ENCODE measurements around the gene RYR3.

The RYR3 gene

GRCh38 chr15:33424025-33424424, 113.3 kb downstream of the RYR3 start:
- Histone ChIP-seq H3K4ac (ENCODE audit: low read depth, low read length) (no peak overlapping the region), H3K36me3 (ENCODE audit: control insufficient read depth in 1 of 2, insufficient read depth in 2 of 2, low read length in 2 of 2) (no peaks in the 10 kb centered on the region), H2BK120ac (ENCODE audit: insufficient read depth, low read length, poor library complexity) (no peak overlapping the region), H4K12ac (ENCODE audit: low read depth, low read length) (no peak overlapping the region), H3K27me3 (ENCODE audit: insufficient read depth, low read length) (no peaks in the 10 kb centered on the region), H2AFZ (ENCODE audit: insufficient read depth, low read length, poor library complexity) (no peak overlapping the region), H2BK5ac (ENCODE audit: low read depth, low read length, poor library complexity) (no peak overlapping the region), H3K14ac (ENCODE audit: low read length) (no peak overlapping the region), H3K4me1 (ENCODE audit: control insufficient read depth in 1 of 2, insufficient read depth in 2 of 2, low read length in 2 of 2) (peaks cover 0 to 4% of the 10 kb centered on the region in 2 experiments), H3K4me3 (ENCODE audit: low read depth, low read length) (no peak overlapping the region), H3K79me2 (ENCODE audit: control insufficient read depth, insufficient read depth, low read length, poor library complexity) (no peaks in the 10 kb centered on the region), H3K27ac (ENCODE audit: low read depth, low read length) (no peak overlapping the region), H3K23ac (ENCODE audit: low read length) (no peak overlapping the region), H3K9me3 (ENCODE audit: insufficient read depth, low read depth, low read length) (no peaks in the 10 kb centered on the region), H2AK5ac (ENCODE audit: low read length) (no peak overlapping the region), H4K91ac (ENCODE audit: low read depth, low read length) (no peak overlapping the region), H4K8ac (ENCODE audit: low read depth, low read length) (no peak overlapping the region), H2BK12ac (ENCODE audit: low read length) (no peak overlapping the region), H3K4me2 (ENCODE audit: low read length) (no peak overlapping the region), H3K9ac (ENCODE audit: low read length) (no peak overlapping the region), H3K79me1 (ENCODE audit: low read length) (no peaks in the 10 kb centered on the region), H3K18ac (ENCODE audit: low read length) (no peak overlapping the region)
- DNase-seq, result no peak

- no peak overlapping the region for H3K14ac ChIP-seq (ENCODE audit: low read length)
- no peaks in the 10 kb centered on the region for H3K9me3 ChIP-seq (ENCODE audit: insufficient read depth, low read depth, low read length)
- H4K8ac ChIP-seq (ENCODE audit: low read depth, low read length), result no peak overlapping the region
- no peak for DNase-seq
- H3K36me3 ChIP-seq (ENCODE audit: control insufficient read depth in 1 of 2, insufficient read depth in 2 of 2, low read length in 2 of 2), result no peaks in the 10 kb centered on the region
- no peak overlapping the region for H3K4me3 ChIP-seq (ENCODE audit: low read depth, low read length)
- H3K79me2 ChIP-seq (ENCODE audit: control insufficient read depth, insufficient read depth, low read length, poor library complexity), result no peaks in the 10 kb centered on the region
- H3K27ac ChIP-seq (ENCODE audit: low read depth, low read length), result no peak overlapping the region
- H3K27me3 ChIP-seq (ENCODE audit: insufficient read depth, low read length), result no peaks in the 10 kb centered on the region
- H3K18ac ChIP-seq (ENCODE audit: low read length), result no peak overlapping the region
- H4K91ac ChIP-seq (ENCODE audit: low read depth, low read length), result no peak overlapping the region
- no peak overlapping the region for H4K12ac ChIP-seq (ENCODE audit: low read depth, low read length)
- H3K4me1 ChIP-seq (ENCODE audit: control insufficient read depth in 1 of 2, insufficient read depth in 2 of 2, low read length in 2 of 2), result peaks cover 0 to 4% of the 10 kb centered on the region in 2 experiments
- no peak overlapping the region for H2BK120ac ChIP-seq (ENCODE audit: insufficient read depth, low read length, poor library complexity)
- H3K4me2 ChIP-seq (ENCODE audit: low read length), result no peak overlapping the region
- no CpG with 5 or more reads among the region's 3 CpGs for WGBS (ENCODE audit: extremely low coverage, insufficient coverage, insufficient read length)
- H2BK5ac ChIP-seq (ENCODE audit: low read depth, low read length, poor library complexity), result no peak overlapping the region
- no peak overlapping the region for H2AFZ ChIP-seq (ENCODE audit: insufficient read depth, low read length, poor library complexity)
- H3K4ac ChIP-seq (ENCODE audit: low read depth, low read length), result no peak overlapping the region
- H3K9ac ChIP-seq (ENCODE audit: low read length), result no peak overlapping the region
- H3K79me1 ChIP-seq (ENCODE audit: low read length), result no peaks in the 10 kb centered on the region
- no peak overlapping the region for H3K23ac ChIP-seq (ENCODE audit: low read length)
- H2AK5ac ChIP-seq (ENCODE audit: low read length), result no peak overlapping the region
- H2BK12ac ChIP-seq (ENCODE audit: low read length), result no peak overlapping the region
Measured at GRCh38 chr15:33425142-33425541, 114.4 kb downstream of the RYR3 start.

- no peak overlapping the region for H3K14ac ChIP-seq (ENCODE audit: low read length)
Measured at GRCh38 chr15:33430577-33430976, 119.8 kb downstream of the RYR3 start.

GRCh38 chr15:33433821-33434220, 123.1 kb downstream of the RYR3 start:
- Histone ChIP-seq H3K4me2 (ENCODE audit: low read length) (no peak overlapping the region), H3K27me3 (ENCODE audit: insufficient read depth, low read length) (no peaks in the 10 kb centered on the region), H3K4me1 (ENCODE audit: control insufficient read depth in 1 of 2, insufficient read depth in 2 of 2, low read length in 2 of 2) (no peaks in the 10 kb centered on the region), H4K12ac (ENCODE audit: low read depth, low read length) (no peak overlapping the region), H3K79me2 (ENCODE audit: control insufficient read depth, insufficient read depth, low read length, poor library complexity) (no peaks in the 10 kb centered on the region), H2AFZ (ENCODE audit: insufficient read depth, low read length, poor library complexity) (no peak overlapping the region), H3K9me3 (ENCODE audit: insufficient read depth, low read depth, low read length) (no peaks in the 10 kb centered on the region), H3K9ac (ENCODE audit: low read length) (no peak overlapping the region), H4K91ac (ENCODE audit: low read depth, low read length) (no peak overlapping the region), H3K4ac (ENCODE audit: low read depth, low read length) (no peak overlapping the region), H4K8ac (ENCODE audit: low read depth, low read length) (no peak overlapping the region), H2BK5ac (ENCODE audit: low read depth, low read length, poor library complexity) (no peak overlapping the region), H3K18ac (ENCODE audit: low read length) (no peak overlapping the region), H3K36me3 (ENCODE audit: control insufficient read depth in 1 of 2, insufficient read depth in 2 of 2, low read length in 2 of 2) (no peaks in the 10 kb centered on the region), H3K23ac (ENCODE audit: low read length) (no peak overlapping the region), H2BK120ac (ENCODE audit: insufficient read depth, low read length, poor library complexity) (no peak overlapping the region), H3K79me1 (ENCODE audit: low read length) (no peaks in the 10 kb centered on the region), H3K14ac (ENCODE audit: low read length) (no peak overlapping the region), H3K4me3 (ENCODE audit: low read depth, low read length) (no peak overlapping the region), H2AK5ac (ENCODE audit: low read length) (no peak overlapping the region), H2BK12ac (ENCODE audit: low read length) (no peak overlapping the region), H3K27ac (ENCODE audit: low read depth, low read length) (no peak overlapping the region)
- DNase-seq, result peak; percentile 45 to 90

More at GRCh38 chr15:33430577-33430976, 119.8 kb downstream of the RYR3 start:
- DNase-seq, result no peak
- no peaks in the 10 kb centered on the region for H3K79me1 ChIP-seq (ENCODE audit: low read length)
- no peak overlapping the region for H3K9ac ChIP-seq (ENCODE audit: low read length)
- no peak overlapping the region for H2BK120ac ChIP-seq (ENCODE audit: insufficient read depth, low read length, poor library complexity)
- H3K23ac ChIP-seq (ENCODE audit: low read length), result no peak overlapping the region
- H3K36me3 ChIP-seq (ENCODE audit: control insufficient read depth in 1 of 2, insufficient read depth in 2 of 2, low read length in 2 of 2), result no peaks in the 10 kb centered on the region
- no peak overlapping the region for H3K4me3 ChIP-seq (ENCODE audit: low read depth, low read length)
- no peak overlapping the region for H3K4ac ChIP-seq (ENCODE audit: low read depth, low read length)
- H2BK5ac ChIP-seq (ENCODE audit: low read depth, low read length, poor library complexity), result no peak overlapping the region
- H3K79me2 ChIP-seq (ENCODE audit: control insufficient read depth, insufficient read depth, low read length, poor library complexity), result no peaks in the 10 kb centered on the region
- H4K8ac ChIP-seq (ENCODE audit: low read depth, low read length), result no peak overlapping the region
- no peaks in the 10 kb centered on the region for H3K27me3 ChIP-seq (ENCODE audit: insufficient read depth, low read length)
- H3K27ac ChIP-seq (ENCODE audit: low read depth, low read length), result no peak overlapping the region
- H4K91ac ChIP-seq (ENCODE audit: low read depth, low read length), result no peak overlapping the region
- no peak overlapping the region for H4K12ac ChIP-seq (ENCODE audit: low read depth, low read length)
- no peak overlapping the region for H3K18ac ChIP-seq (ENCODE audit: low read length)
- H3K4me1 ChIP-seq (ENCODE audit: control insufficient read depth in 1 of 2, insufficient read depth in 2 of 2, low read length in 2 of 2), result no peaks in the 10 kb centered on the region
- no peak overlapping the region for H2AFZ ChIP-seq (ENCODE audit: insufficient read depth, low read length, poor library complexity)
- no peaks in the 10 kb centered on the region for H3K9me3 ChIP-seq (ENCODE audit: insufficient read depth, low read depth, low read length)
- H2BK12ac ChIP-seq (ENCODE audit: low read length), result no peak overlapping the region
- WGBS (ENCODE audit: extremely low coverage, insufficient coverage, insufficient read length), result no CpG with 5 or more reads among the region's 5 CpGs
- H2AK5ac ChIP-seq (ENCODE audit: low read length), result no peak overlapping the region
- no peak overlapping the region for H3K4me2 ChIP-seq (ENCODE audit: low read length)
